Mucosa of stomach (tissue), 1 donor: ENCODE data around the gene SRR.

Experiments used
- H3K27me3 ChIP-seq: one replicate; pipeline ENCODE4 v1.7.0; 2013; ENCODE audit warnings: mild to moderate bottlenecking, low read length; ENCODE audit not compliant: control insufficient read depth, insufficient read depth
- H3K36me3 ChIP-seq: one replicate; pipeline ENCODE4 v1.7.0; 2013; ENCODE audit warnings: low read length; ENCODE audit not compliant: control insufficient read depth, insufficient read depth
- H3K4me1 ChIP-seq: one replicate; pipeline ENCODE4 v1.7.0; 2013; ENCODE audit warnings: mild to moderate bottlenecking, low read length; ENCODE audit not compliant: control insufficient read depth, insufficient read depth
- H3K4me3 ChIP-seq: one replicate; pipeline ENCODE4 v1.7.0; 2013; ENCODE audit warnings: low read length
- H3K9ac ChIP-seq: one replicate; pipeline ENCODE4 v1.7.0; 2013; ENCODE audit warnings: mild to moderate bottlenecking, low read length, moderate library complexity
- H3K9me3 ChIP-seq: one replicate; pipeline ENCODE4 v1.7.0; 2013; ENCODE audit warnings: mild to moderate bottlenecking, low read length, moderate library complexity; ENCODE audit not compliant: control insufficient read depth
- donor health status: Pancreatic carcinoma.

Gene SRR

DNA sequence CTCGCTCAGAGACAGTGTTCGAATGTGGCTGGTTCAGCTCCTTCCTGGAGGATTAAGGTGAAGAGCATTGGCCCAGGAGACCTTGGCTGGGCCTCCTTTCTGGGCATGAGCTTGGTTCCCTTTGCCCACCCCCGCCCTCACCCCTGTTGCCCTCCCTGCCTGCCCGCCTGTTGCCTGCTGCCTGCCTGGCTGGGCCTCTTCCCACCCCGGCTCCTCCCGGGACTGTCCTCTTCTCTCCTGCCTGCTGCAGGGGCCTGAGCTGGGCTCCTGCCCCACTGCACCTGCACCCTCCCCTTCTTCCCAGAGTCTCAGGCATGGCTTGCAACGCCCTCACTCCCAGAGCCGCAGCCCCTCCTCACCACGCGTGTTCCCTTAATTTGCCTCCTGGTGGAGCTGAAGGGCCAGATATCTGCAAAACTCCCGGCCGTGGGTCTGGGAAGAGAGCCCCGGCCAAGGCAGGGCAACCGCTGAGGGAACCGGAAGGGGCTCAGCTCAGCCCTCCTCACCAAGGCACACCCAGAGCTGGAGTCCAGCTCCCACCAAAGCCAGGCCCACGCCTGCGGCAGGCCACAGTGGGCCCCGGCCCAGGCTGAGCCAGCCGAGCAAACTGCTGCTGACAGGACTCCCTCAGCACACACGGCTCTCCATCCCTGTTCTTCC lies 65.9 kb downstream of the SRR start:
- H3K9me3 ChIP-seq, result no peaks in the 10 kb centered on the region
- H3K27me3 ChIP-seq, result no peaks in the 10 kb centered on the region
- H3K4me1 ChIP-seq, result no peaks in the 10 kb centered on the region
- no peak overlapping the region for H3K4me3 ChIP-seq
- no peak overlapping the region for H3K9ac ChIP-seq
- no peaks in the 10 kb centered on the region for H3K36me3 ChIP-seq

- no peaks in the 10 kb centered on the region for H3K9me3 ChIP-seq
- H3K9ac ChIP-seq, result no peak overlapping the region
- H3K4me1 ChIP-seq, result no peaks in the 10 kb centered on the region
- H3K36me3 ChIP-seq, result no peaks in the 10 kb centered on the region
- H3K27me3 ChIP-seq, result no peaks in the 10 kb centered on the region
- H3K4me3 ChIP-seq, result no peak overlapping the region
These were observed 66.5 kb downstream of the SRR start for GRCh38 chr17:2370211-2370589.

DNA sequence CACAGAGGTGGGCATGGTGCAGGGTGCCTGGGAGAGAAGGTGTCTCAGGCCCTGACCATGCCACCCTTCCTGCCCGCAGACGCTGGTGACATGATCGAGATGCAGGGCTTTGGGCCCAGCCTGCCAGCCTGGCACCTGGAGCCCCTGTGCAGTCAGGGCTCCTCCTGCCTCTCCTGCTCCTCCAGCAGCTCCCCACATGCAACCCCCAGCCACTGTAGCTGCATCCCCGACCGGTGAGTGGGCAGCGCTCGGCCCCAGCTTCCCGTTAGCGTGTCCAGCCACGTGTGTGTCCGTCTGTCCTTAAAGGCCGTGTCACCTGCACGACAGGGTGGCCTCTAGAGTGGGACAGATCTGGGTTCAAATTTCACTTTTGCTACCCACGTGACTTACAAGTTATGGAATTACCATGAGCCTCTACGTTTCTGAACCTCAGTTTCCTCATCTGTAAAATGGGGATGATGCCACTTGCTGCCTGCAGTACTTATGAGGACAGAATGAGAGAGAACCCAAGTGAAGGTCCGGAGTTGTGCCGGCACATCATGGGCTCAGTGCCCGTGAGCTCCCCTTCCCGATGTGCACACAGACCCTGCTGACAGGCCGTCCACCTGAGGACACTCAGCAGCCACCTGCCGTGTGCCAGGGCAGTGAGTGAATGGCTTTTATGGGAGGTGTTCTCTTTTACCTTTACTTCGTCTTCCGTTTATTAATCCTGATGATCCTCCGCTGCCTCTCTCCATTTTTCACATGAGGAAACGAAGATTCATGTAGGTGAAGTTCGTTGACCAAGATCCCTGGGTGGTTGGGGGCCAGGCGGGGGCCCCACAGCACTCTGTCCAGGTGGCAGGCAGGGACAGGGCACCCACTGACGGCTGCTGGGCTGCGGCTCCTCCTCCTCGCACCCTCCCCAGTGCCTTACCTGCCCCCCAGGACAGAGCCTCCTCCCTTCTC lies 67.7 kb downstream of the SRR start:
- Histone ChIP-seq H3K27me3 (no peaks in the 10 kb centered on the region), H3K9me3 (no peaks in the 10 kb centered on the region), H3K4me3 (no peak overlapping the region), H3K4me1 (no peaks in the 10 kb centered on the region), H3K9ac (no peak overlapping the region), H3K36me3 (no peaks in the 10 kb centered on the region)

DNA sequence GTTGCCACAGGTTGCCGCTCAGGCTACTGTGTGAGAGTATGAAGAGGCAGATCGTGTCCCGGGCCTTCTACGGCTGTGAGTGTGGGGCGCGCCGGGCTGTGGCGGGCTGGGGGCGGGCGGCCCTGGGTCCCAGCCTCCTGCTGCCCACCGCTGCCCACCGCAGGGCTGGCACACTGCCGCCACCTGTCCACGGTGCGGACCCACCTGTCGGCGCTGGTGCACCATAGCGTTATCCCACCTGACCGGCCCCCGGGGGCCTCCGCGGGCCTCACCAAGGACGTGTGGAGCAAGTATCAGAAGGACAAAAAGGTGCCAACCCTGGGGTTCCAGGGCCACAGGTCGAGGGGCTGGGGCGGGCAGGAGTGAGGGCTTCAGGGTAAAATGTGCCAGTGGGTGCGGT lies 68.4 kb downstream of the SRR start:
- Histone ChIP-seq H3K36me3 (no peaks in the 10 kb centered on the region), H3K4me1 (no peaks in the 10 kb centered on the region), H3K9ac (no peak overlapping the region)

DNA sequence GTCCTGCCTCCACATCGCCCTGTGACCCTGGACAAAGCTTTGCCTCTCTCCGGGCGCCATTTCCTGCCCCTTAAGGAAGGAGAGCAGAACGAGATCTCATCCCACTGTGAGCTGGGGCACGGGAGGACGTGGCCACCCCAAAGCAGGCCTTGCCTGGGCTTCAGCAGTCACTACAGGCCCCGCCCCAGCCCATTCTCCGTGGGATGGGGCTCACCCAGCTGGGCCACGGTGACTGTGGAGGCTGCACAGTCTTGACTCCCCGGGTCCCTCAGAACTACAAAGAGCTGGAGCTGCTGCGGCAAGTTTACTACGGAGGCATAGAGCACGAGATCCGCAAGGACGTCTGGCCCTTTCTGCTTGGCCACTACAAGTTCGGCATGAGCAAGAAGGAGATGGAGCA lies 68.9 kb downstream of the SRR start:
- Histone ChIP-seq H3K4me1 (no peaks in the 10 kb centered on the region), H3K9ac (no peak overlapping the region), H3K36me3 (no peaks in the 10 kb centered on the region), H3K4me3 (no peak overlapping the region), H3K9me3 (no peaks in the 10 kb centered on the region), H3K27me3 (no peaks in the 10 kb centered on the region)

More for the DNA sequence above, 68.4 kb downstream of the SRR start:
- Histone ChIP-seq H3K9me3 (no peaks in the 10 kb centered on the region), H3K4me3 (no peak overlapping the region), H3K27me3 (no peaks in the 10 kb centered on the region)

- Histone ChIP-seq H3K36me3 (no peaks in the 10 kb centered on the region), H3K4me1 (no peaks in the 10 kb centered on the region), H3K9ac (no peak overlapping the region), H3K9me3 (no peaks in the 10 kb centered on the region), H3K27me3 (no peaks in the 10 kb centered on the region), H3K4me3 (no peak overlapping the region)
These were observed 69.4 kb downstream of the SRR start for GRCh38 chr17:2373179-2373578.
